Upper lobe of left lung (tissue), 4 donors: ENCODE results near the gene ISOC1.

Source experiments
- CTCF ChIP-seq, 6 experiments: fragments of 450-650 bp in 4 of 6; fragments of 200-600 bp in 2 of 6; sonication (generic) in 2 of 6; IDR thresholded peaks; one replicate each; pipeline ENCODE4 v1.5.1; 2016 to 2019; ENCODE audit warnings: antibody characterized with exemption in 6 of 6
- EP300 ChIP-seq, 4 donors: sonication (generic); formaldehyde crosslinking; IDR thresholded peaks; one replicate each; pipeline ENCODE4 v1.5.1; 2017; ENCODE audit warnings: antibody characterized with exemption in 4 of 4, control low read depth in 2 of 4
- POLR2A ChIP-seq, 4 donors: fragments of 450-650 bp; IDR thresholded peaks; one replicate each; pipeline ENCODE4 v1.5.1; 2016 to 2017; ENCODE audit warnings: antibody characterized with exemption in 4 of 4, mild to moderate bottlenecking in 2 of 4
- POLR2AphosphoS5 ChIP-seq, 2 donors: sonication (generic); formaldehyde crosslinking; IDR thresholded peaks; one replicate each; pipeline ENCODE4 v1.5.1; 2017; ENCODE audit warnings: antibody characterized with exemption in 2 of 2

DNA sequence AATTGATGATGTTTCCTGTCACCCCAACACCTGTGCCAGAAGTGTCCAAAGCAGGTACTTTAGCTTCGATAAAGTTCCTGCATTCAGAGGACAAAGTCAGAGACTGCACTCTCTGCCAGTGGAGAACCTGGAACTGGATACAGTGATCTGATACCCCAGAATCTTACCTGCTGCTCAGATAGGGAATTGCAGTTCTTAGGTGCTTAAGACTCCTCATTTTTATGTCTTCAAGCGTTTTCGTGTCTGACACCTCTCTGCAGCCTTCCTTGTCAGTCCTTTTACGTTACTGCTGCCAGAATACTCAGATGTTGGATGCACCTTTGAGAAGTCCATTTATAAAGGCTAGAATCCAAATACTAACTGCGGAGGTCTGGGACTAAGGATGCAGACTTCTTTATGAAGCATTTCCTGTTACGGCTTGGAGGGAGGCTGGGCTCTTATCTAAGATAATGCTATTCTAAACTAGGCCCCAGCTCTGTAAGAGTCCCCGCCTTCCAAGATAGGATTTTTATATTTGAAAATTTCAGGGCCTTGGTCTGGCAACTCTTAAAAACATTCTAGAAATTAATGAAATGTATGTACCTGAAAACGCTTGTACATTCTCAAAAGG lies 1.9 kb downstream of the ISOC1 start:
- no peak for TF ChIP-seq POLR2AphosphoS5 (IDR thresholded peaks at IDR 0.05)
- TF ChIP-seq CTCF (IDR thresholded peaks at IDR 0.05), result peak in 1 of 6 experiments; percentile 7
- no peak for TF ChIP-seq POLR2A (IDR thresholded peaks at IDR 0.05)
- no peak for TF ChIP-seq EP300 (IDR thresholded peaks at IDR 0.05)
